HG03045 (cell line): Measurements from ENCODE around the gene CALN1.

Experiments
- ATAC-seq: cut with Tn5 transposase; IDR thresholded peaks from one replicate; pipeline ENCODE4 v1.9.1; 2021; ENCODE audit warnings: mild to moderate bottlenecking, moderate library complexity; ENCODE audit not compliant: unreplicated experiment

CALN1 gene

GRCh38 chr7:72190919-72191318 lies 221.2 kb downstream of the CALN1 start:
- ATAC-seq = no peak

- no peak for ATAC-seq
Observed at GRCh38 chr7:72190146-72190545, 222.0 kb downstream of the CALN1 start.

GRCh38 chr7:72187179-72187578 lies 225.0 kb downstream of the CALN1 start:
- no peak for ATAC-seq

- ATAC-seq = no peak
Observed at GRCh38 chr7:72183835-72184234, 228.3 kb downstream of the CALN1 start.

- ATAC-seq = no peak
Observed at GRCh38 chr7:72182036-72182435, 230.1 kb downstream of the CALN1 start.

GRCh38 chr7:72176875-72177274 lies 235.3 kb downstream of the CALN1 start:
- no peak for ATAC-seq

- ATAC-seq = no peak
Observed at GRCh38 chr7:72170475-72170874, 241.7 kb downstream of the CALN1 start.

GRCh38 chr7:72163271-72163670 lies 248.9 kb downstream of the CALN1 start:
- no peak for ATAC-seq

- ATAC-seq = no peak
Observed at GRCh38 chr7:72161534-72161933, 250.6 kb downstream of the CALN1 start.

- ATAC-seq = no peak
Observed at GRCh38 chr7:72159911-72160310, 252.2 kb downstream of the CALN1 start.

GRCh38 chr7:72156671-72157070 lies 255.5 kb downstream of the CALN1 start:
- ATAC-seq = no peak

GRCh38 chr7:72153132-72153512 lies 259.0 kb downstream of the CALN1 start:
- ATAC-seq = no peak

- ATAC-seq = no peak
Observed at GRCh38 chr7:72152161-72153131, 259.7 kb downstream of the CALN1 start.

- ATAC-seq = no peak
Observed at GRCh38 chr7:72140566-72140965, 271.6 kb downstream of the CALN1 start.

GRCh38 chr7:72127136-72127535 lies 285.0 kb downstream of the CALN1 start:
- no peak for ATAC-seq

GRCh38 chr7:72123913-72124312 lies 288.2 kb downstream of the CALN1 start:
- ATAC-seq = no peak

- ATAC-seq = no peak
Observed at GRCh38 chr7:72118366-72118765, 293.8 kb downstream of the CALN1 start.

- no peak for ATAC-seq
Observed at GRCh38 chr7:72114129-72114528, 298.0 kb downstream of the CALN1 start.

- no peak for ATAC-seq
Observed at GRCh38 chr7:72112992-72113391, 299.1 kb downstream of the CALN1 start.

GRCh38 chr7:72112530-72112929 lies 299.6 kb downstream of the CALN1 start:
- ATAC-seq = no peak

GRCh38 chr7:72111086-72111485 lies 301.1 kb downstream of the CALN1 start:
- no peak for ATAC-seq

- no peak for ATAC-seq
Observed at GRCh38 chr7:72109566-72109965, 302.6 kb downstream of the CALN1 start.

GRCh38 chr7:72106405-72106804 lies 305.7 kb downstream of the CALN1 start:
- no peak for ATAC-seq
